ENCODE data around the gene SEC31B.
A peak's percentile ranks its signal among the peaks of the same experiment; 100 is the strongest.

Gene SEC31B, protein sequence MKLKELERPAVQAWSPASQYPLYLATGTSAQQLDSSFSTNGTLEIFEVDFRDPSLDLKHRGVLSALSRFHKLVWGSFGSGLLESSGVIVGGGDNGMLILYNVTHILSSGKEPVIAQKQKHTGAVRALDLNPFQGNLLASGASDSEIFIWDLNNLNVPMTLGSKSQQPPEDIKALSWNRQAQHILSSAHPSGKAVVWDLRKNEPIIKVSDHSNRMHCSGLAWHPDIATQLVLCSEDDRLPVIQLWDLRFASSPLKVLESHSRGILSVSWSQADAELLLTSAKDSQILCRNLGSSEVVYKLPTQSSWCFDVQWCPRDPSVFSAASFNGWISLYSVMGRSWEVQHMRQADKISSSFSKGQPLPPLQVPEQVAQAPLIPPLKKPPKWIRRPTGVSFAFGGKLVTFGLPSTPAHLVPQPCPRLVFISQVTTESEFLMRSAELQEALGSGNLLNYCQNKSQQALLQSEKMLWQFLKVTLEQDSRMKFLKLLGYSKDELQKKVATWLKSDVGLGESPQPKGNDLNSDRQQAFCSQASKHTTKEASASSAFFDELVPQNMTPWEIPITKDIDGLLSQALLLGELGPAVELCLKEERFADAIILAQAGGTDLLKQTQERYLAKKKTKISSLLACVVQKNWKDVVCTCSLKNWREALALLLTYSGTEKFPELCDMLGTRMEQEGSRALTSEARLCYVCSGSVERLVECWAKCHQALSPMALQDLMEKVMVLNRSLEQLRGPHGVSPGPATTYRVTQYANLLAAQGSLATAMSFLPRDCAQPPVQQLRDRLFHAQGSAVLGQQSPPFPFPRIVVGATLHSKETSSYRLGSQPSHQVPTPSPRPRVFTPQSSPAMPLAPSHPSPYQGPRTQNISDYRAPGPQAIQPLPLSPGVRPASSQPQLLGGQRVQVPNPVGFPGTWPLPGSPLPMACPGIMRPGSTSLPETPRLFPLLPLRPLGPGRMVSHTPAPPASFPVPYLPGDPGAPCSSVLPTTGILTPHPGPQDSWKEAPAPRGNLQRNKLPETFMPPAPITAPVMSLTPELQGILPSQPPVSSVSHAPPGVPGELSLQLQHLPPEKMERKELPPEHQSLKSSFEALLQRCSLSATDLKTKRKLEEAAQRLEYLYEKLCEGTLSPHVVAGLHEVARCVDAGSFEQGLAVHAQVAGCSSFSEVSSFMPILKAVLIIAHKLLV

DNA sequence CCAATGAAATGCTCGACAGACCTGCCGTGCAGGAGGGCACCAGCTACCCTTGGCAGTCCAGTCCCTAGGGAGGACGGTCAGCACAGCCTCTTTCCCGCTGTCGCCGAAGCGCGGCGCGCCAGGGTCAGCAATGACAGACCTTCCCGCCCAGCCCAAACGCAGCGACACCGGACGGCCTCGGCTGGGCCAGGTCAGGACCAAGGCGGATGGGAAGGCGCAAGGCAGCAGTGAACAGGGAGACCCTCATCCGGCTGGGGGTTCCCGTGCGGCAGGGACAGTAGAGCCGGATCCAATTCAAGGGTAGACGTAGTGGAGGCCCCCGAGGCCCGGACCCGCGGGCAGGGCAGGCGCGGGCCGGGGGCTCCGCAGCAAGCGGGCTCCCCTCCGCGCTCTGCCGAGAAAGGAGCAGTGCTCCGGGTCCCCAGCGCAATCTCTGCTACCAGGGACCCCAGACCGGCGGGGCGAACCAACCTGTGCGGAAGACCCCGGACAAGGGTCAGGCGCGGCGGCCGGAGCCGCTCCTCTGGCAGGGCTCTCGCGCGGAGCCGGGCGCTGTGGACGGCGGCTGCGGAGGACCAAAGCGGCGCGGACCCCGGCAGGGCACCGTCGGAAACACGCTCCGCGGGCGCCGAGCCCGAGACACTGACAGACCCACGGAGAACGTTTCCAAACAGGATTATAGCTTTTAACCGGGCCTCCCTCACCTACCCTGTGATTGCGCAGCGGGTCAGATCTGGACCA lies at the start of gene SEC31B:
Gene SEC31B, minus strand, starts transcription at position 551 of the 741 bp plus-strand sequence. CDS start 2,909 bp downstream, outside the sequence.
- DNase-seq (ENCODE audit: low read depth): no peak
- TF ChIP-seq, protein P1, sequence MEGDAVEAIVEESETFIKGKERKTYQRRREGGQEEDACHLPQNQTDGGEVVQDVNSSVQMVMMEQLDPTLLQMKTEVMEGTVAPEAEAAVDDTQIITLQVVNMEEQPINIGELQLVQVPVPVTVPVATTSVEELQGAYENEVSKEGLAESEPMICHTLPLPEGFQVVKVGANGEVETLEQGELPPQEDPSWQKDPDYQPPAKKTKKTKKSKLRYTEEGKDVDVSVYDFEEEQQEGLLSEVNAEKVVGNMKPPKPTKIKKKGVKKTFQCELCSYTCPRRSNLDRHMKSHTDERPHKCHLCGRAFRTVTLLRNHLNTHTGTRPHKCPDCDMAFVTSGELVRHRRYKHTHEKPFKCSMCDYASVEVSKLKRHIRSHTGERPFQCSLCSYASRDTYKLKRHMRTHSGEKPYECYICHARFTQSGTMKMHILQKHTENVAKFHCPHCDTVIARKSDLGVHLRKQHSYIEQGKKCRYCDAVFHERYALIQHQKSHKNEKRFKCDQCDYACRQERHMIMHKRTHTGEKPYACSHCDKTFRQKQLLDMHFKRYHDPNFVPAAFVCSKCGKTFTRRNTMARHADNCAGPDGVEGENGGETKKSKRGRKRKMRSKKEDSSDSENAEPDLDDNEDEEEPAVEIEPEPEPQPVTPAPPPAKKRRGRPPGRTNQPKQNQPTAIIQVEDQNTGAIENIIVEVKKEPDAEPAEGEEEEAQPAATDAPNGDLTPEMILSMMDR (conservative IDR thresholded peaks at IDR 0.05; ENCODE audit: low read length): no peak
- H3K4me3 ChIP-seq (ENCODE audit: low read length): peak within 1 kb of the TSS; percentile 37

DNA sequence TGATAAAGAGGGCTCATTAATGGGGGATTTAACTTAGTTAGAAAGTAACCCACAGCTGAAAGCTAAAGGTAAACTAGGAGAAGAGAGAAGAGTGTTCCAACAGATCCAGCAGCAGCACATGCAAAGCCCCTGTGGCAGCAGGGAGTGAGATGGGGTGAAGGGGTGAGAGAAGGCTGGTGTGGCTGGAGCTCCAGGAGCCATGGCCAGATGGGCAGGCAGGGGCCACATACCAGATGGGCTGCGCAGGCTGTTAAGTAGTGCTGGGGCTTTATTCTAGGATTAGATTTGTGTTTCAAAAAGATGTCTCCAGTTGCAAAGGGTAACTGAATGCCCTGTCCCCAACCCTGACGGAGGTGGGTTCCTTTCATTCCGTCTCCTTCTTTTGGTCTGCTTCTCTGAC lies 49.3 kb upstream of the SEC31B start:
- no peak overlapping the region for H3K4me3 ChIP-seq (ENCODE audit: low read length)
- DNase-seq (ENCODE audit: low read depth): no peak
- TF ChIP-seq, protein P1 (conservative IDR thresholded peaks at IDR 0.05; ENCODE audit: low read length): no peak

DNA sequence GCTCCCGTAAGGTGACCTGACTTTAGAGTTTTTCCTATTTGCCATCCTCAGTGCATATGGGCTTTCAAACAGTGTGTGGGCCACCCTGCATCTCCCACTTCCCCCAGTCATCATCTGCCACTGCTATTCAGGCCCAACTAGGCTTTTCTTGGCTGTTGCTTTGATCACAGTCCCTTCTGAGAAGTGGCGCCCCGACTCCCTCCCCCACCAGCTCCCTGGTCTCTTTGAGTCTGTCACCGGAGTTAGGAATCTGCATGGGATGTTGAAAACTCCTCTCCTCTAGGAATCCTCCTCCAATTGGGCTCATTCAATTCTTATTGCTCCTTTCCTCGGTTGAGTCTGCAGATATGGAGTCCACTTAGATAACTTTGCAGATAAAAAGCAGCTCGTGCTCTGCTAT lies 48.2 kb upstream of the SEC31B start:
- no peak for DNase-seq (ENCODE audit: low read depth)
- TF ChIP-seq, protein P1 (conservative IDR thresholded peaks at IDR 0.05; ENCODE audit: low read length): no peak
- H3K4me3 ChIP-seq (ENCODE audit: low read length): no peak overlapping the region

DNA sequence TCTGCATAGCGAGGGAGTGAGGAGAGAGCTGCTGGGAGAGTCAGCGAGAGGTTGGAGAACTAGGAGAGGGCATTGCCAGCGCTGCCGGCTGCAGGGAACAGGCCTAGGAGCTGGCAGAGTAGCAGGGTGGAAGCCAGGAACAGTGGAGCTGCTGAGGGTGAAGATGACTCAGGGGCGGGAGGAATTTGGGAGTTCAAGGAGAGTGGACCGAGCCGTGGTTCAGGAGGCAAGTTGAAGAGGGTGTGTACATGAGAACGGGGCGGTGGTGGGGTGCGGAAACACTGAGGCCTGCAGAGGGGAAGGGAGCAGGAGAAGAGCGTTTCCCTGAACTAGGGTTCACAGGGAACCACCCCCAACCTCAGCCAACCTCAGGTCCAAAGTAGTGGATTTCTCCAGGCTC lies 47.6 kb upstream of the SEC31B start:
- no peak for DNase-seq (ENCODE audit: low read depth)
- TF ChIP-seq, protein P1 (conservative IDR thresholded peaks at IDR 0.05; ENCODE audit: low read length): no peak
- H3K4me3 ChIP-seq (ENCODE audit: low read length): no peak overlapping the region

DNA sequence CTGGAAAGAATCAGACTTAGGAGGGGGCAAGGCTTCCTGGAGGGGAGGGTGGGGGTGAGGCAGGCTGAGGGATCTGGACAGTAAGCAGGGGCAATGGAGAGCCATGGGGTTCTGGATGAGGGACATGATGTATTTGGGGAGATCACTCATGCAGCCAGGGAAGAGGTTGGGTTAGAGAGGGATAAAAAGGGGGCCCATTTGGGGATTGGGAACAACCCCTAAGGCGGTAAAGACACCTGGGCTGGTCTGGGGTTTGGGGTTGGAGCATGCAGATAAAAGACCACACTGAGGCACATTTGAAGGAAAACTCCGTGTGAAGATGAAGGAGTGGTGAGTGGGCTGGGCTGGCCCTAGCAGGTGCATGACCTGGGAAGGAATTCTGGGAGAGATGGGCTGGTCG lies 46.9 kb upstream of the SEC31B start:
- no peak overlapping the region for H3K4me3 ChIP-seq (ENCODE audit: low read length)
- TF ChIP-seq, protein P1 (conservative IDR thresholded peaks at IDR 0.05; ENCODE audit: low read length): no peak
- DNase-seq (ENCODE audit: low read depth): no peak

DNA sequence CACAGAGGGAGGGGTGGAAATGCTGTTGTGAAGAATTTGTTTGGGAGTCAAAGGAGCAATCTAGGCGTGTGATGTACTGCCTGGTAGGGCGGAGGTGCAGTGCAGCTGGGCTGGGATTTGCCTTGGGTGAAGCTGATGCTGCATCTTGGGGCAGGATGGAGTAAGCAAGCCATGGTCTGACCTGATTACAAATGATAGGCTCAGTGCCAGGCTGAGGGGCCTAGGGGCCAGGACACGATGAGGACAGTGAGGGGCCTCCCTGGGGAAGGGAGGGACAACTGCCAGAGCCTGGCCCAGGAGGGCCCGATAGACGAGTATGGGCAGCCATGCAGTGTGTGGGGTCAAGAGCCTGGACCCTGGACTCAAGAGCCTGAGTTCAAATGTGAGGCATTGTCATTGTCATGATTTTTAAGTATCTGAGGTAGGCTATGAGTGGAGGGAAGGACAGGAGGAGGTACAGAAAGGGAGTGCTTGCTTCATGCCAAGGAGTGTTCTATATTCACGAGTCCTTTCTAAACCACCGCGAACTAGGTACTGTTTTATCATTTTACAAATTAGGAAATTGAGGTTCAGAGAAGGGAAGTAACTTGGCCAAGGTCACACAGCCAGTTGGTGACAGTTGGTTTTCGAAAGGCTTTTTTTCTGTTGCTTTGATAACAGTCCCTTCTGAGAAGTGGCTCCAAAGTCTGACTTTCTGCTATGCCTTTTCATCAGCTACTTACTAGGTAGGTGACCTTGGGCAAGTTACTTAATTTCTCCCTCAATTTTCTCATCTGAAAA lies 45.7 kb upstream of the SEC31B start:
- DNase-seq (ENCODE audit: low read depth): no peak
- TF ChIP-seq, protein P1 (conservative IDR thresholded peaks at IDR 0.05; ENCODE audit: low read length): no peak
- H3K4me3 ChIP-seq (ENCODE audit: low read length): no peak overlapping the region

Measured in AG10803 (cell line).